Astrocyte (in vitro differentiated cells and primary cell): ENCODE measurements around the gene ECSIT. TPM values are rescaled to one million over a fixed set of nuclear protein-coding genes. Genes with fewer than 3 reads are reported as not detected.
"Not testable (repeated sequence)": the region's sequence is repeated elsewhere in the genome, so short reads cannot be mapped to it uniquely, and the experiment has no call there.

Experiments
- DNase-seq: peaks from one replicate; pipeline ENCODE4 v3.0.0-alpha.2; 2010; ENCODE audit warnings: low read depth
- FAIRE-seq: peaks from 2 replicates; lab custom pipeline; 2011; peaks lifted over from hg19 to GRCh38; lab: Jason Lieb, UNC
- H2AFZ ChIP-seq: 2 replicates; pipeline ENCODE4 v1.6.0; 2012; ENCODE audit warnings: low read depth, low read length, inconsistent platforms
- H3K27ac ChIP-seq: 2 replicates; pipeline ENCODE4 v1.5.1; 2011; ENCODE audit warnings: low read depth, low read length, inconsistent platforms
- H3K27me3 ChIP-seq: 2 replicates; pipeline ENCODE4 v1.6.0; 2011; ENCODE audit warnings: low read length, inconsistent platforms; ENCODE audit not compliant: insufficient read depth
- H3K36me3 ChIP-seq: 2 replicates; pipeline ENCODE4 v1.5.1; 2011; ENCODE audit warnings: low read length, inconsistent platforms; ENCODE audit not compliant: insufficient read depth
- H3K4me1 ChIP-seq: 2 replicates; pipeline ENCODE4 v1.5.1; 2011; ENCODE audit warnings: low read length, inconsistent platforms; ENCODE audit not compliant: insufficient read depth
- H3K4me2 ChIP-seq: 2 replicates; pipeline ENCODE4 v1.6.0; 2012; ENCODE audit warnings: low read length, inconsistent platforms
- H3K4me3 ChIP-seq: 2 replicates; pipeline ENCODE4 v1.5.1; 2011; ENCODE audit warnings: low read depth, mild to moderate bottlenecking, low read length, inconsistent platforms; ENCODE audit not compliant: insufficient read depth
- H3K79me2 ChIP-seq: 2 replicates; pipeline ENCODE4 v1.6.0; 2012; ENCODE audit warnings: mild to moderate bottlenecking, low read length, inconsistent platforms; ENCODE audit not compliant: insufficient read depth
- H3K9ac ChIP-seq: 2 replicates; pipeline ENCODE4 v1.6.0; 2012; ENCODE audit warnings: mild to moderate bottlenecking, low read length, inconsistent platforms
- H3K9me3 ChIP-seq: 2 replicates; pipeline ENCODE4 v1.5.1; 2012; ENCODE audit warnings: low read depth, mild to moderate bottlenecking, low read length, inconsistent platforms; ENCODE audit not compliant: insufficient read depth
- H4K20me1 ChIP-seq: 2 replicates; pipeline ENCODE4 v1.6.0; 2012; ENCODE audit warnings: low read length, inconsistent platforms; ENCODE audit not compliant: insufficient read depth
- H3K27ac Mint-ChIP-seq: one replicate; pipeline ENCODE4 v1.8.0; 2021; ENCODE audit warnings: mild to moderate bottlenecking, mixed read lengths; ENCODE audit not compliant: unreplicated experiment
- H3K27me3 Mint-ChIP-seq: one replicate; pipeline ENCODE4 v1.8.0; 2021; ENCODE audit warnings: low read depth, mixed read lengths; ENCODE audit not compliant: unreplicated experiment
- H3K36me3 Mint-ChIP-seq: one replicate; pipeline ENCODE4 v1.8.0; 2021; ENCODE audit warnings: low read depth, mixed read lengths; ENCODE audit not compliant: unreplicated experiment
- H3K4me1 Mint-ChIP-seq: one replicate; pipeline ENCODE4 v1.8.0; 2021; ENCODE audit warnings: low read depth, mixed read lengths; ENCODE audit not compliant: unreplicated experiment
- H3K4me3 Mint-ChIP-seq: one replicate; pipeline ENCODE4 v1.8.0; 2021; ENCODE audit warnings: mild to moderate bottlenecking, moderate library complexity, mixed read lengths; ENCODE audit not compliant: unreplicated experiment
- H3K9me3 Mint-ChIP-seq: one replicate; pipeline ENCODE4 v1.8.0; 2021; ENCODE audit warnings: mild to moderate bottlenecking, mixed read lengths; ENCODE audit not compliant: unreplicated experiment
- EZH2 ChIP-seq: IDR thresholded peaks from 2 replicates; pipeline ENCODE4 v1.6.1; 2012; ENCODE audit warnings: mild to moderate bottlenecking, low read length, inconsistent platforms; ENCODE audit not compliant: insufficient read depth
- total RNA-seq: library from RNA; stranded (reverse); gene quantifications from 2 replicates; pipeline ENCODE4 v1.2.1, GENCODE V29; 2021
- TF ChIP-seq, protein P1 (sequence below): IDR thresholded peaks from 2 replicates; pipeline ENCODE4 v1.5.1; 2011; ENCODE audit warnings: low read depth, mild to moderate bottlenecking, inconsistent platforms, low read length, moderate library complexity; ENCODE audit not compliant: insufficient read depth

Gene ECSIT
- total RNA-seq, 1 donor from 2014 or later, result 21.9 TPM

DNA sequence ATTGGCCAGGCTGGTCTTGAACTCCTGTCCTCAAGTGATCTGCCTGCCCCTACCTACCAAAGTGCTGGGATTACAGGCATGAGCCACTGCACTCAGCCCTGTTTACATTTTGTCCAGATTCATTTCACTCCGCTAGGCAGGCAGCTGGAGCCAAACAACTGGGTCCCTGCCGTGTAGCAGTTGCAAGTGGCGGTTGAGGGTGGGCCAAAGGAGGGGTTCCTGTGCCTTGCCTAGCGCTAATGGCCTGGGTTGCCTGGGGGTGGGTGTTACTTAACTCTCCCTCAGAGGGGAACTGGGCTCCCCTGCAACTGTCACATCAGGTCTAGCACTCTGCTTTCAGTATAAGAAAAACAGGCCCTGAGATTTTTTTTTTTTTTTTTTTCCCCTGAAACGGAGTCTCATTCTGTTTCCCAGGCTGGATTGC is 41.1 kb upstream of the ECSIT start:
- Histone ChIP-seq H2AFZ (no peak overlapping the region), H3K4me2 (no peak overlapping the region), H3K27ac (no peak overlapping the region), H3K4me3 (no peak overlapping the region), H3K9ac (no peak overlapping the region), H3K79me2 (no peaks in the 10 kb centered on the region), H3K36me3 (no peaks in the 10 kb centered on the region), H4K20me1 (no peaks in the 10 kb centered on the region), H3K4me1 (peaks cover 4% of the 10 kb centered on the region), H3K9me3 (no peaks in the 10 kb centered on the region), H3K27me3 (no peaks in the 10 kb centered on the region)
- TF ChIP-seq, protein P1, sequence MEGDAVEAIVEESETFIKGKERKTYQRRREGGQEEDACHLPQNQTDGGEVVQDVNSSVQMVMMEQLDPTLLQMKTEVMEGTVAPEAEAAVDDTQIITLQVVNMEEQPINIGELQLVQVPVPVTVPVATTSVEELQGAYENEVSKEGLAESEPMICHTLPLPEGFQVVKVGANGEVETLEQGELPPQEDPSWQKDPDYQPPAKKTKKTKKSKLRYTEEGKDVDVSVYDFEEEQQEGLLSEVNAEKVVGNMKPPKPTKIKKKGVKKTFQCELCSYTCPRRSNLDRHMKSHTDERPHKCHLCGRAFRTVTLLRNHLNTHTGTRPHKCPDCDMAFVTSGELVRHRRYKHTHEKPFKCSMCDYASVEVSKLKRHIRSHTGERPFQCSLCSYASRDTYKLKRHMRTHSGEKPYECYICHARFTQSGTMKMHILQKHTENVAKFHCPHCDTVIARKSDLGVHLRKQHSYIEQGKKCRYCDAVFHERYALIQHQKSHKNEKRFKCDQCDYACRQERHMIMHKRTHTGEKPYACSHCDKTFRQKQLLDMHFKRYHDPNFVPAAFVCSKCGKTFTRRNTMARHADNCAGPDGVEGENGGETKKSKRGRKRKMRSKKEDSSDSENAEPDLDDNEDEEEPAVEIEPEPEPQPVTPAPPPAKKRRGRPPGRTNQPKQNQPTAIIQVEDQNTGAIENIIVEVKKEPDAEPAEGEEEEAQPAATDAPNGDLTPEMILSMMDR, result no peak
- no peak for TF ChIP-seq EZH2
- Mint-ChIP-seq H3K9me3 (no peaks in the 10 kb centered on the region), H3K27me3 (no peaks in the 10 kb centered on the region), H3K27ac (no peak overlapping the region), H3K4me3 (no peak overlapping the region), H3K36me3 (no peaks in the 10 kb centered on the region), H3K4me1 (peaks cover 4% of the 10 kb centered on the region)
- FAIRE-seq (no peak), DNase-seq (no peak)

DNA sequence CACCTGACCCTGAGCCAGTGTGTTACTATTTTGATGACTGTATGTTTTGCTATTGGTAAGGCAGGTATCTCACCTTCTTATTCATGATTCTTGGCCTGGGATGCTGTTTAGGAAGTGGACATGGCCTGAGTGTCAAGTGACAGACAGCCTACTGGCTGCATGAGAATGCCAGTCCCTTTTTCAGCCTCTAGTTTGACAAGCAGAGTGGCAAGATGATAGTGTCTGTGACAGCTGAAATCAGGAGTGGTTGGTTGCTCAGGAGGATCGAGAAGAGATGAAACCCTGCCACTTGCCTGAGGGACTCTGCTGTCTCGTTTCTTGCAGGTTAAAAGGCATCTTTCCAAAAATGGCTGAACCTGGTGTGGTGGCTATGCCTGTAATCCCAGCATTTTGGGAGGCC is 37.2 kb upstream of the ECSIT start:
- Histone ChIP-seq H3K9ac (no peak overlapping the region), H3K27ac (no peak overlapping the region), H3K4me2 (no peak overlapping the region), H3K9me3 (no peaks in the 10 kb centered on the region), H3K27me3 (no peaks in the 10 kb centered on the region), H3K4me1 (peaks cover 4% of the 10 kb centered on the region), H4K20me1 (no peaks in the 10 kb centered on the region), H3K36me3 (no peaks in the 10 kb centered on the region), H2AFZ (no peak overlapping the region), H3K79me2 (no peaks in the 10 kb centered on the region), H3K4me3 (no peak overlapping the region)
- Mint-ChIP-seq H3K4me3 (no peak overlapping the region), H3K27ac (no peak overlapping the region), H3K27me3 (no peaks in the 10 kb centered on the region), H3K36me3 (no peaks in the 10 kb centered on the region), H3K9me3 (no peaks in the 10 kb centered on the region), H3K4me1 (peaks cover 4% of the 10 kb centered on the region)
- DNase-seq (no peak), FAIRE-seq (no peak)
- TF ChIP-seq EZH2, result no peak
- TF ChIP-seq, protein P1, result no peak

DNA sequence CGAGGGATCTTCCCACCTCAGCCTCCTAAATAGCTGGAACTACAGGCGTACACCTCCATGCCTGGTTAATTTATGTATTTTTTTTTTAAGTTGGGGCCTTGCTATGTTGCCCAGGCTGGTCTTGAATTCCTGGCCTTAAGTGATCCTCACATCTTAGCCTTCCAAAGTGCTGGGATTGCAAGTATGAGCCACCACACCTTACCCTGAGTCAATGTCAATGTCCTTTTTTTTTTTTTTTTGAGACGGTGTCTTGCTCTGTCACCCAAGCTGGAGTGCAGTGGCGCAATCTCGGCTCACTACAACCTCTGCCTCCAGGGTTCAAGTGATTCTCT is 36.7 kb upstream of the ECSIT start:
- not testable (repeated sequence) for FAIRE-seq, H3K9me3 ChIP-seq, H3K27ac ChIP-seq, H3K9me3 Mint-ChIP-seq, H3K79me2 ChIP-seq, H3K4me1 ChIP-seq, H3K9ac ChIP-seq, H3K27me3 ChIP-seq, H3K4me3 Mint-ChIP-seq, H2AFZ ChIP-seq, H3K4me1 Mint-ChIP-seq, H3K4me2 ChIP-seq, DNase-seq, H3K4me3 ChIP-seq, H3K36me3 ChIP-seq, H3K27me3 Mint-ChIP-seq, H3K36me3 Mint-ChIP-seq, H4K20me1 ChIP-seq, H3K27ac Mint-ChIP-seq

DNA sequence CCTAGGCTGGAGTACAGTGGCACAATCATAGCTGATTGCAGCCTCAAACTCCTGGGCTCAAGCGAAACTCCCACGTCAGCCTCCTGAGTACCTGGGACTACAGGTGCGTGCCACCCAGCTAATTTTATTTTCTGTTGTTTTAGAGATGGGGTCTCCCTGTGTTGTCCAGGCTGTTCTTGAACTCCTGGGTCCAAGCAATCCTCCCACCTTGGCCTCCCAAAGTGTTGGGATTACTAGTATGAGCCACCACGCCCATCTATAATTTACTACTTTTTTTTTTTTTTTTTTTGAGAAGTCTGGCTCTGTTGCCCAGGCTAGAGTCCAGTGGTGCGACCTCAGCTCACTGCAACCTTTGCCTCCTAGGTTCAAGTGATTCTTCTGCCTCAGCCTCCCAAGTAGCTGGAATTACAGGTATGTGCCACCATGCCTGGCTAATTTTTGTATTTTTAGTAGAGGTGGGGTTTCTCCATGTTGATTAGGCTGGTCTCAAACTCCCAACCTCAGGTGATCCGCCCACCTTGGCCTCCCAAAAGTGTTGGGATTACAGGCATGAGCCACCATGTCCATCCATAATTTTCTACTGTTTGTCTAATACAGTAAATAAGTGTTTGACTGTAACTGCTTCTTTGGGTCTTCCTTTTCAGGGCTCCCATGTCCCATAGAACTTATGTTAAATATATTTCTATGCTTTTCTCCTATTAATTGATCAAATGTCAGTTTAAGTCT is 35.3 kb upstream of the ECSIT start:
- H3K4me2 ChIP-seq, H3K4me1 ChIP-seq, H2AFZ ChIP-seq, H3K27me3 Mint-ChIP-seq, DNase-seq, FAIRE-seq, H3K27ac ChIP-seq, H3K36me3 ChIP-seq, H3K9me3 ChIP-seq, H3K27me3 ChIP-seq, H3K36me3 Mint-ChIP-seq, H3K9ac ChIP-seq, H3K9me3 Mint-ChIP-seq, H3K4me3 ChIP-seq, H4K20me1 ChIP-seq, H3K27ac Mint-ChIP-seq, H3K79me2 ChIP-seq, H3K4me3 Mint-ChIP-seq: not testable (repeated sequence)
- peaks cover 11% of the 10 kb centered on the region for H3K4me1 Mint-ChIP-seq
